Adrenal gland (tissue), 12 donors: ENCODE measurements around the gene CCL26. TPM values are rescaled to one million over a fixed set of nuclear protein-coding genes. Genes with fewer than 3 reads are reported as not detected.

Experiments used
- DNase-seq, 7 donors: peaks; one replicate each; pipeline ENCODE4 v3.0.0-alpha.2; 2019 to 2020
- H3K27ac ChIP-seq, 5 donors: fragments of 200-600 bp; sonication (generic) in 4 of 5; 1 replicate in 3 of 5; 2 replicates in 2 of 5; pipeline versions ENCODE4 v1.5.1 to v1.8.0; 2016 to 2020; ENCODE audit warnings: mild to moderate bottlenecking in 1 of 5
- H3K27me3 ChIP-seq: fragments of 200-600 bp; 2 replicates; pipeline ENCODE4 v1.8.0; 2021
- H3K36me3 ChIP-seq, 2 donors: fragments of 200-600 bp; replicated peaks in 1 of 2; 1 replicate in 1 of 2; 2 replicates in 1 of 2; pipeline versions ENCODE4 v1.5.1 to v1.8.0; 2018 to 2022
- H3K4me1 ChIP-seq, 2 donors: fragments of 200-600 bp; replicated peaks in 1 of 2; 1 replicate in 1 of 2; 2 replicates in 1 of 2; pipeline versions ENCODE4 v1.5.1 to v1.8.0; 2018 to 2021
- H3K4me3 ChIP-seq, 4 donors: fragments of 200-600 bp; sonication (generic) in 3 of 4; one replicate each; pipeline ENCODE4 v1.5.1; 2016 to 2018
- H3K9me3 ChIP-seq, 3 donors: fragments of 200-600 bp; sonication (generic) in 1 of 3; replicated peaks in 1 of 3; 1 replicate in 2 of 3; 2 replicates in 1 of 3; pipeline versions ENCODE4 v1.5.1 to v1.8.0; 2016 to 2021
- POLR2A ChIP-seq, 2 donors: fragments of 450-650 bp; IDR thresholded peaks; one replicate each; pipeline ENCODE4 v1.6.1; 2017; ENCODE audit warnings: antibody characterized with exemption in 2 of 2, mild to moderate bottlenecking in 2 of 2, moderate library complexity in 1 of 2
- WGBS, 4 donors: extraction: QIAGEN DNeasy Blood & Tissue Kit in 2 of 4; methylation state at CpG; one replicate each; pipeline versions ENCODE4 v1.1.5 to v1.1.7; 2013 to 2017; 5-methylcytosine and 5-hydroxymethylcytosine counted together
- intact Hi-C, 2 donors: fragments of 100-400 bp; cut with DNase I; formaldehyde crosslinking; loops; one replicate each; pipeline versions ENCODE4 v1.14.1 to v1.15.0; 2022 to 2023
- polyA plus RNA-seq, 3 donors: library from polyadenylated mRNA; stranded (reverse); fragments of 200-250 nt in 2 of 3; fragments of 350-450 nt in 1 of 3; fragmentation: Illumina TruSeq in 1 of 3; extraction: RNeasy Lipid Tissue Mini Kit (QIAGEN cat#74804) in 1 of 3; gene quantifications; one replicate each; pipeline ENCODE4 v1.2.3, GENCODE V29; 2013 to 2014
- total RNA-seq, 9 donors: library from RNA; depleted of rRNA in 4 of 9; stranded (reverse); fragments of >200 nt in 4 of 9; fragments of 120-200 nt in 1 of 9; fragmentation: NEBNext Ultra II Directional in 1 of 9; extraction: Animal tissue kit (Norgen Biotek cat#: 25700) in 1 of 9; gene quantifications; one replicate each; pipeline versions ENCODE4 v1.1.0 to v1.2.4, GENCODE V29; 2013 to 2023
- TF ChIP-seq, protein P1 (sequence below), 6 experiments: fragments of 450-650 bp in 4 of 6; fragments of 200-600 bp in 2 of 6; sonication (generic) in 1 of 6; IDR thresholded peaks; 1 replicate in 5 of 6; 2 replicates in 1 of 6; pipeline versions ENCODE4 v1.5.1 to v1.8.0; 2016 to 2021; ENCODE audit warnings: antibody characterized with exemption in 6 of 6, mild to moderate bottlenecking in 2 of 6, moderate library complexity in 1 of 6
- donor health status: healthy with polysubstance abuse.
- donor health status: Bipolar disorder and iron deficiency.
- donor health status: DM: yes; HTN: yes; CAD: no.
- donor health status: DM: no; HTN: no; CAD: no.
- donor health status: DM: no; HTN: no; CAD: no.
- donor health status: DM: yes; HTN: yes; CAD: no.

Gene CCL26
- total and polyA plus RNA-seq, 12 donors, result 0.44 to 9.5 (median 1.4) TPM; not detected in 3

DNA sequence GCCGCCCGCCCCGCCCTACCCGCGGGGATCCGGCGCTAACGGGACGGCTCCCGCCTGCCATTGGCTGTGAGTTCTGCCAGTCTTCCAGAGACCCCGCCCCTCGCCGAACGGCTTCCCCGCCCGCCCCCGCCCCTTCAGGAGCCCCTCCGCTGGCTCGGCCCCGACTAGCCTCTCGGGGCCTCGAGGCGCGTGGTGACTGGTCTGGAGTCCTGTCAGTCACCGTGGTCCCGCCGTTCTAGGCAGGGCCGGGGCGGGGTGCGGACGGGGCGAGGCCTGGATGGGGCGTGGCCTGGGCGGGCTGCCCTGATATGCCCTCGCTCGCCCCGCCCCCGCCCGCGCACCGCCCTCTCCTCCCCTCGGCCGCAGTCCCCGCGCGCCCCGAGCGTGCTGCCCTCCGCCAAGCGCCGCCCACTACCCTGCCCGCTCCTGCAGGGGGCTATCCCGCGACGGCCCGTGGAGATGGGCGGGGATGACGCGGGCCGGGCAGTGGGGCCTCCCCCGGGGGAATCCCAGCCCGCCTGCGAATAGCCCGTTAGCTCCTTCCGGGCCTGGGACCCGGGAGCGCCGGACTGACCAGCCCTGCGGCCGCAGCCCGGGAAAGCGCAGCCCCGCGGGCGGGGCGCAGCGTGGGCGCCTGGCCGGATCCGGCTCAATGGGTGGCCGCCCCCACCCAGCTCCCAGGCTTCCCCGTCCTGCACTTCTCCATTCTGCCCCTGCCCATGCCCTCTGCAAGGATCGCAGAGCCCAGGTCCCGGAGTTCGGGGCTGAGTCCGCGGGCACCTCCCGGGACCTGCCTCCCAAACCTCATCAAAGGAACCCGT, 32.8 kb downstream of the CCL26 start:
- Histone ChIP-seq H3K4me3 (peak overlapping the region; percentile 68 to 96 (median 92)), H3K27ac (peak overlapping the region; percentile 65 to 96 (median 75)), H3K36me3 (no peaks in the 10 kb centered on the region), H3K9me3 (no peaks in the 10 kb centered on the region), H3K27me3 (no peaks in the 10 kb centered on the region), H3K4me1 (peaks cover 0 to 10% of the 10 kb centered on the region in 2 donors)
- TF ChIP-seq POLR2A (IDR thresholded peaks at IDR 0.05), result peak in 1 of 2 donors; percentile 60
- TF ChIP-seq, protein P1, sequence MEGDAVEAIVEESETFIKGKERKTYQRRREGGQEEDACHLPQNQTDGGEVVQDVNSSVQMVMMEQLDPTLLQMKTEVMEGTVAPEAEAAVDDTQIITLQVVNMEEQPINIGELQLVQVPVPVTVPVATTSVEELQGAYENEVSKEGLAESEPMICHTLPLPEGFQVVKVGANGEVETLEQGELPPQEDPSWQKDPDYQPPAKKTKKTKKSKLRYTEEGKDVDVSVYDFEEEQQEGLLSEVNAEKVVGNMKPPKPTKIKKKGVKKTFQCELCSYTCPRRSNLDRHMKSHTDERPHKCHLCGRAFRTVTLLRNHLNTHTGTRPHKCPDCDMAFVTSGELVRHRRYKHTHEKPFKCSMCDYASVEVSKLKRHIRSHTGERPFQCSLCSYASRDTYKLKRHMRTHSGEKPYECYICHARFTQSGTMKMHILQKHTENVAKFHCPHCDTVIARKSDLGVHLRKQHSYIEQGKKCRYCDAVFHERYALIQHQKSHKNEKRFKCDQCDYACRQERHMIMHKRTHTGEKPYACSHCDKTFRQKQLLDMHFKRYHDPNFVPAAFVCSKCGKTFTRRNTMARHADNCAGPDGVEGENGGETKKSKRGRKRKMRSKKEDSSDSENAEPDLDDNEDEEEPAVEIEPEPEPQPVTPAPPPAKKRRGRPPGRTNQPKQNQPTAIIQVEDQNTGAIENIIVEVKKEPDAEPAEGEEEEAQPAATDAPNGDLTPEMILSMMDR (IDR thresholded peaks at IDR 0.05), result peak in 2 of 6 experiments; percentile 26 to 36
- 0% methylated on average over 14 to 87 of the region's 89 CpGs for WGBS, 4 donors
- DNase-seq, result peak; percentile 99 to 100 (median 100)
- intact Hi-C loops, result no loop called here

DNA sequence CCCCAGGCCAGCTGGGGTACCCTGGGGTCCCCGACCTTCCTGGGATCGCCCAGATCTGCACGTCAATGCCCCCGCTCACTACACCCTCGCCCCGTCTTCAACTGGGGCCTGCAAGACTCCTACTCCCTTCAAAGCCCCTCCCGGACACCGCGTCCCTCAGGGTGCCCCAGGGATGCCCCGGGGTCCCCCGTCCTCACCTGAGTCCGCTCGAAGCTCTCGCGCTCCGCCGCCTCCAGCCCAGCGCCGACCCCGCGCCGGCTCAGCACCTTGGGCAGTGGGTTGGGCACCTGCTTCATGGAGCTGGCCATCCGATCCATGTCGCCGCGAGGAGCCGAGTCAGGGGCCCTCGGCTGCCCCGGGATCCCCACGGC, 33.4 kb downstream of the CCL26 start, which contains the start of gene HIP1:
TSS of gene HIP1 (minus strand) at position 338 of the 371 bp plus-strand sequence. CDS start at position 317, 21 bp downstream.
- no peak for TF ChIP-seq POLR2A (IDR thresholded peaks at IDR 0.05)
- TF ChIP-seq, protein P1 (IDR thresholded peaks at IDR 0.05), result no peak
- whole genome bisulfite sequencing, 4 donors, result 0 to 1% (median 0%) methylated on average over 19 to 30 of the region's 30 CpGs; no CpG with 5 or more reads in 1 of the 4 donors
- peak in 1 of 7 donors; percentile 28 for DNase-seq
- Histone ChIP-seq H3K4me3 (peak within 1 kb of the TSS; percentile 68 to 96 (median 92)), H3K36me3 (no peaks in the 10 kb centered on the region), H3K27ac (peak within 1 kb of the TSS; percentile 65 to 96 (median 75)), H3K9me3 (no peaks in the 10 kb centered on the region), H3K27me3 (no peaks in the 10 kb centered on the region), H3K4me1 (peaks cover 0 to 10% of the 10 kb centered on the region in 2 donors)
- intact Hi-C loops, result no loop called here

DNA sequence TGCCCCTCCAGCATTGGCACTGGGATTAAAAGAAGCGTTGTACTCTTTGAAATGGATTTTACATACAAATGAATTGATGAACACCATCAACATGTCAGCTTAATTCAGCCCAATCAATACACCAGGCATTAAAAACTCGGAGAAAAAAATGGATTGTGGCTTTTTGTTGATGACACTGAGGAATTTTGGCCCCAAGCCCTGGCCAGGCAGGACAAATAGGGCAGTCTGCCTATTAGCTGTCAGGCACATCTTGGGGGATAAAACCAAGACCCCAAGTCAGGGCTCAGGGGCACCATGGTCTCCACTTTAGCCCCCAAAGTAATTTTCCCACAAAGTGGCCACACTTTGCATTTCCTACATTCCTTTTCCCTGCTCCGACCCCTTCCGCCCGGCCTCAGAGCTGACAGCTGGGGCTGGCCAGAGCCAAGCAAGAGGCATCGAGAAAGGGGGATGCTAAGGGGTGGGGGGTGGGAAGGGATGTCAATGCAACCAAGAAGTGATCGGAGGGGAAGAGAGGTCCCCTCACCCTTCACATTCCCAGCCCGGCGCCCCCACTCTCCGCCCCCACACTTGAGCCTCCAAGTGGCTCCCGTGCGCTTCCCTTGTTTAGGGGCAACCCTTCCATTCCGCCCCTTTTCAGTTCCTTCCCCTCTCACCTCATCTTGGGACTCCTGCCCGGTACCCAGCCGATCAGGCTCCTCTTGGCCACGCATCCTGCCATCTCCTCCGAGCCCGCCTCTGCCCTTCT, 34.0 kb downstream of the CCL26 start:
- peaks cover 2 to 14% of the 10 kb centered on the region in 2 donors for H3K4me1 ChIP-seq
- WGBS, 4 donors, result 1 to 11% (median 11%) methylated on average over 13 to 18 of the region's 18 CpGs
- intact Hi-C loops, result no loop called here

More for the DNA sequence above, 34.0 kb downstream of the CCL26 start:
- Histone ChIP-seq H3K4me3 (peak overlapping the region; percentile 60 to 96 (median 92)), H3K9me3 (no peaks in the 10 kb centered on the region), H3K27ac (peak overlapping the region in 3 of 5 donors; percentile 65 to 96 (median 66)), H3K36me3 (no peaks in the 10 kb centered on the region), H3K27me3 (no peaks in the 10 kb centered on the region)
- TF ChIP-seq POLR2A (IDR thresholded peaks at IDR 0.05), result no peak
- TF ChIP-seq, protein P1 (IDR thresholded peaks at IDR 0.05), result no peak
- DNase-seq, result peak in 3 of 7 donors; percentile 22 to 29 (median 23)
